OCI-LY1 (cell line): ENCODE data around the gene AFDN.

ENCODE experiments used
- H2AFZ ChIP-seq: fragments of 200-600 bp; sonication (generic), shearing (Covaris generic); 2 replicates; pipeline ENCODE4 v1.6.0; 2014; ENCODE audit warnings: antibody characterized with exemption, mild to moderate bottlenecking, low read length
- H3F3A ChIP-seq: fragments of 200-600 bp; sonication (generic), shearing (Covaris generic); 2 replicates; pipeline ENCODE4 v1.6.0; 2014; ENCODE audit warnings: mild to moderate bottlenecking, antibody characterized with exemption, low read length, moderate library complexity; ENCODE audit not compliant: insufficient read depth
- H3K27ac ChIP-seq: fragments of 200-600 bp; sonication (generic); 2 replicates; pipeline ENCODE4 v1.5.1; 2014; ENCODE audit warnings: low read length, mixed run types, mild to moderate bottlenecking, low read depth; ENCODE audit not compliant: poor library complexity, severe bottlenecking
- H3K27me3 ChIP-seq: fragments of 200-600 bp; sonication (generic); 2 replicates; pipeline ENCODE4 v1.6.0; 2014; ENCODE audit warnings: antibody characterized with exemption, mild to moderate bottlenecking, low read length, moderate library complexity; ENCODE audit not compliant: insufficient read depth
- H3K36me3 ChIP-seq: fragments of 200-600 bp; sonication (generic); 2 replicates; pipeline ENCODE4 v1.6.1; 2014; ENCODE audit warnings: mild to moderate bottlenecking, antibody characterized with exemption, low read length, moderate library complexity, mixed read lengths; ENCODE audit not compliant: insufficient read depth
- H3K4me1 ChIP-seq: fragments of 200-600 bp; sonication (generic); 2 replicates; pipeline ENCODE4 v1.5.1; 2014; ENCODE audit warnings: mild to moderate bottlenecking, low read length, moderate library complexity; ENCODE audit not compliant: insufficient read depth, severe bottlenecking
- H3K4me2 ChIP-seq: fragments of 200-600 bp; sonication (generic), shearing (Covaris generic); 2 replicates; pipeline ENCODE4 v1.6.1; 2014; ENCODE audit warnings: low read length
- H3K4me3 ChIP-seq: fragments of 200-600 bp; sonication (generic); 2 replicates; pipeline ENCODE4 v1.5.1; 2014; ENCODE audit warnings: low read length, low read depth, mild to moderate bottlenecking, mixed read lengths; ENCODE audit not compliant: poor library complexity, severe bottlenecking
- H3K79me2 ChIP-seq: fragments of 200-600 bp; shearing (Covaris generic); 2 replicates; pipeline ENCODE4 v1.6.1; 2016; ENCODE audit warnings: mixed run types, low read length, mixed read lengths; ENCODE audit not compliant: insufficient read depth
- H3K9ac ChIP-seq: fragments of 200-600 bp; sonication (generic), shearing (Covaris generic); 2 replicates; pipeline ENCODE4 v1.6.1; 2014; ENCODE audit warnings: mild to moderate bottlenecking, low read length, mixed read lengths
- H3K9me2 ChIP-seq: fragments of 200-600 bp; sonication (generic), shearing (Covaris generic); 2 replicates; pipeline ENCODE4 v1.6.1; 2014; ENCODE audit warnings: low read depth, mild to moderate bottlenecking, low read length, mixed read lengths
- H3K9me3 ChIP-seq: fragments of 200-600 bp; shearing (Covaris generic); 2 replicates; pipeline ENCODE4 v1.6.1; 2014; ENCODE audit warnings: low read length, mixed read lengths
- H4K20me1 ChIP-seq: fragments of 200-600 bp; sonication (generic), shearing (Covaris generic); 2 replicates; pipeline ENCODE4 v1.6.0; 2016; ENCODE audit warnings: mild to moderate bottlenecking, low read length; ENCODE audit not compliant: insufficient read depth
- CTCF ChIP-seq: fragments of 200-600 bp; sonication (generic), shearing (Covaris generic); IDR thresholded peaks from 2 replicates; pipeline ENCODE4 v1.5.1; 2017; ENCODE audit warnings: mild to moderate bottlenecking, antibody characterized with exemption, low read length, moderate library complexity, mixed read lengths
- EZH2 ChIP-seq: fragments of 200-600 bp; sonication (generic), shearing (Covaris generic); IDR thresholded peaks from 2 replicates; pipeline ENCODE4 v1.8.0; 2017; ENCODE audit warnings: borderline replicate concordance, mixed run types, mild to moderate bottlenecking, antibody characterized with exemption, low read length, moderate library complexity, mixed read lengths

Gene AFDN

GRCh38 chr6:168020242-168020641 lies 193.5 kb downstream of the AFDN start:
- no peak overlapping the region for H3K9ac ChIP-seq
- H2AFZ ChIP-seq = no peak overlapping the region
- no peaks in the 10 kb centered on the region for H3K79me2 ChIP-seq
- H3F3A ChIP-seq = no peaks in the 10 kb centered on the region
- no peaks in the 10 kb centered on the region for H3K9me3 ChIP-seq
- no peaks in the 10 kb centered on the region for H4K20me1 ChIP-seq
- TF ChIP-seq EZH2 = no peak
- no peak for TF ChIP-seq CTCF
- no peak overlapping the region for H3K4me3 ChIP-seq
- no peaks in the 10 kb centered on the region for H3K36me3 ChIP-seq
- no peaks in the 10 kb centered on the region for H3K9me2 ChIP-seq
- H3K4me2 ChIP-seq = no peak overlapping the region
- no peak overlapping the region for H3K27ac ChIP-seq
- no peaks in the 10 kb centered on the region for H3K27me3 ChIP-seq
- no peaks in the 10 kb centered on the region for H3K4me1 ChIP-seq

GRCh38 chr6:168021581-168021980 lies 194.9 kb downstream of the AFDN start:
- no peaks in the 10 kb centered on the region for H4K20me1 ChIP-seq
- no peak overlapping the region for H2AFZ ChIP-seq
- TF ChIP-seq EZH2 (no peak), CTCF (no peak)
- no peak overlapping the region for H3K27ac ChIP-seq
- no peaks in the 10 kb centered on the region for H3K9me2 ChIP-seq
- no peaks in the 10 kb centered on the region for H3K36me3 ChIP-seq
- no peaks in the 10 kb centered on the region for H3F3A ChIP-seq
- H3K4me2 ChIP-seq = no peak overlapping the region
- H3K27me3 ChIP-seq = no peaks in the 10 kb centered on the region
- no peaks in the 10 kb centered on the region for H3K79me2 ChIP-seq
- H3K4me1 ChIP-seq = no peaks in the 10 kb centered on the region
- no peak overlapping the region for H3K4me3 ChIP-seq
- no peak overlapping the region for H3K9ac ChIP-seq
- no peaks in the 10 kb centered on the region for H3K9me3 ChIP-seq
